Type B pancreatic cell (in vitro differentiated cells): ENCODE data around the gene BPHL. TPM values are rescaled to one million over a fixed set of nuclear protein-coding genes. Genes with fewer than 3 reads are reported as not detected.
"Not testable (repeated sequence)": the region's sequence is repeated elsewhere in the genome, so short reads cannot be mapped to it uniquely, and the experiment has no call there.

Experiments
- DNase-seq: peaks from one replicate; pipeline ENCODE4 v3.0.0; 2021; ENCODE audit warnings: mixed read lengths; ENCODE audit not compliant: unreplicated experiment; ENCODE audit errors: extremely low spot score
- H3K27ac Mint-ChIP-seq: 2 replicates; pipeline ENCODE4 v1.8.0; 2021; ENCODE audit warnings: mild to moderate bottlenecking, mixed read lengths
- H3K27me3 Mint-ChIP-seq: 2 replicates; pipeline ENCODE4 v1.8.0; 2021; ENCODE audit warnings: mixed read lengths
- H3K36me3 Mint-ChIP-seq: 2 replicates; pipeline ENCODE4 v1.8.0; 2021; ENCODE audit warnings: mixed read lengths
- H3K4me1 Mint-ChIP-seq: one replicate; pipeline ENCODE4 v1.8.0; 2021; ENCODE audit warnings: mixed read lengths; ENCODE audit not compliant: unreplicated experiment
- H3K4me3 Mint-ChIP-seq: 2 replicates; pipeline ENCODE4 v1.8.0; 2021; ENCODE audit warnings: mild to moderate bottlenecking, mixed read lengths
- H3K9me3 Mint-ChIP-seq: 2 replicates; pipeline ENCODE4 v1.8.0; 2021; ENCODE audit warnings: mixed read lengths
- total RNA-seq: library from RNA; stranded (reverse); gene quantifications from 2 replicates; pipeline ENCODE4 v1.2.1, GENCODE V29; 2021; ENCODE audit warnings: low replicate concordance
- TF ChIP-seq, protein P1 (sequence below): fragments of 200-600 bp; sonication (generic); conservative IDR thresholded peaks from 2 replicates; pipeline ENCODE4 v1.5.0; 2021; ENCODE audit warnings: antibody characterized with exemption, mild to moderate bottlenecking

BPHL gene
- total RNA-seq, 1 donor from 2014 or later, result 56.2 TPM

DNA sequence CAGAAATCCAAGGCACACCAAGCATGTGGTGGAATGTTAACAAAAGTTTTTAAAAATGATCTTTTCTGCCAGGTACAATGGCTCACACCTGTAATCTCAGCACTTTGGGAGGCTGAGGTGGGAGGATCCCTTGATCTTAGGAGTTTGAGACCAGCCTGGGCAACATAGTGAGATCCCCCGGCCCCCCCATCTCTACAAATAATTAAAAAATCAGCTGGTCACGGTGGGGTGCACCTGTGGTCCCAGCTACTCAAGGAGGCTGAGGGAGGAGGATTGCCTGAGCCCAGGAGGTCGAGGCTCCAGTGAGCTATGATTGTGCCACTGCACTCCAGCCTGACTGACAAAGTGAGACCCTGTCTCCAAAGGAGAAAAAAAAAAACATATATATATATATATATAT lies 42.2 kb upstream of the BPHL start:
- H3K27me3 Mint-ChIP-seq, result no peaks in the 10 kb centered on the region
- no peak overlapping the region for H3K27ac Mint-ChIP-seq
- no peaks in the 10 kb centered on the region for H3K9me3 Mint-ChIP-seq
- TF ChIP-seq, protein P1, sequence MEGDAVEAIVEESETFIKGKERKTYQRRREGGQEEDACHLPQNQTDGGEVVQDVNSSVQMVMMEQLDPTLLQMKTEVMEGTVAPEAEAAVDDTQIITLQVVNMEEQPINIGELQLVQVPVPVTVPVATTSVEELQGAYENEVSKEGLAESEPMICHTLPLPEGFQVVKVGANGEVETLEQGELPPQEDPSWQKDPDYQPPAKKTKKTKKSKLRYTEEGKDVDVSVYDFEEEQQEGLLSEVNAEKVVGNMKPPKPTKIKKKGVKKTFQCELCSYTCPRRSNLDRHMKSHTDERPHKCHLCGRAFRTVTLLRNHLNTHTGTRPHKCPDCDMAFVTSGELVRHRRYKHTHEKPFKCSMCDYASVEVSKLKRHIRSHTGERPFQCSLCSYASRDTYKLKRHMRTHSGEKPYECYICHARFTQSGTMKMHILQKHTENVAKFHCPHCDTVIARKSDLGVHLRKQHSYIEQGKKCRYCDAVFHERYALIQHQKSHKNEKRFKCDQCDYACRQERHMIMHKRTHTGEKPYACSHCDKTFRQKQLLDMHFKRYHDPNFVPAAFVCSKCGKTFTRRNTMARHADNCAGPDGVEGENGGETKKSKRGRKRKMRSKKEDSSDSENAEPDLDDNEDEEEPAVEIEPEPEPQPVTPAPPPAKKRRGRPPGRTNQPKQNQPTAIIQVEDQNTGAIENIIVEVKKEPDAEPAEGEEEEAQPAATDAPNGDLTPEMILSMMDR, result no peak
- H3K4me3 Mint-ChIP-seq, result no peak overlapping the region
- no peak for DNase-seq
- peaks cover 36% of the 10 kb centered on the region for H3K36me3 Mint-ChIP-seq
- H3K4me1 Mint-ChIP-seq, result no peaks in the 10 kb centered on the region

DNA sequence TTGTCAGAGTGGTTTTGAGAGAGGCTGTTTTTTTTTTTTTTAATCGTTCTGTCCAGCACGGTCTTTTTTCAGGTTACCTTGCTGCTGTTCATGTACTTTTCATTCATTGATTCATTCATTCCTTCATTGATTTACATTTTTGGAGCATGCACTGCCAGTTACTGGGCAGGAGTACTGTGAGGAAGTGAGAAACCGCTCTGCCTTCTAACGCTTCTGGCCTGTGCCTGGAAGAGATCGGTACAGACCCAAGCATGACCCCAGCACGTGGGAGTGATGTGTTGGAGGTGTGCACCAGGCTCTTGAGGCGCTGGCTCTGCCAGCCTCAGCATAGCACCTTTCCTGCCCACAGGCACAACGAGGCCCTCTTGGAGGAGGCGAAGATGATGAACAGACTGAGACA lies 41.1 kb upstream of the BPHL start:
- Mint-ChIP-seq H3K27ac (no peak overlapping the region), H3K36me3 (peaks cover 40% of the 10 kb centered on the region), H3K4me3 (no peak overlapping the region), H3K27me3 (no peaks in the 10 kb centered on the region), H3K9me3 (no peaks in the 10 kb centered on the region), H3K4me1 (no peaks in the 10 kb centered on the region)
- TF ChIP-seq, protein P1, result no peak
- DNase-seq, result no peak

GRCh38 chr6:3078952-3079351 lies 39.6 kb upstream of the BPHL start:
- H3K27me3 Mint-ChIP-seq, H3K4me3 Mint-ChIP-seq, DNase-seq, H3K4me1 Mint-ChIP-seq, H3K9me3 Mint-ChIP-seq, H3K27ac Mint-ChIP-seq: not testable (repeated sequence)
- H3K36me3 Mint-ChIP-seq, result peaks cover 49% of the 10 kb centered on the region

- no peak overlapping the region for H3K27ac Mint-ChIP-seq
- no peaks in the 10 kb centered on the region for H3K9me3 Mint-ChIP-seq
- no peak overlapping the region for H3K4me3 Mint-ChIP-seq
- TF ChIP-seq, protein P1, result no peak
- no peaks in the 10 kb centered on the region for H3K4me1 Mint-ChIP-seq
- peaks cover 53% of the 10 kb centered on the region for H3K36me3 Mint-ChIP-seq
- H3K27me3 Mint-ChIP-seq, result no peaks in the 10 kb centered on the region
- no peak for DNase-seq
Measured at GRCh38 chr6:3079682-3080081, 38.8 kb upstream of the BPHL start.

DNA sequence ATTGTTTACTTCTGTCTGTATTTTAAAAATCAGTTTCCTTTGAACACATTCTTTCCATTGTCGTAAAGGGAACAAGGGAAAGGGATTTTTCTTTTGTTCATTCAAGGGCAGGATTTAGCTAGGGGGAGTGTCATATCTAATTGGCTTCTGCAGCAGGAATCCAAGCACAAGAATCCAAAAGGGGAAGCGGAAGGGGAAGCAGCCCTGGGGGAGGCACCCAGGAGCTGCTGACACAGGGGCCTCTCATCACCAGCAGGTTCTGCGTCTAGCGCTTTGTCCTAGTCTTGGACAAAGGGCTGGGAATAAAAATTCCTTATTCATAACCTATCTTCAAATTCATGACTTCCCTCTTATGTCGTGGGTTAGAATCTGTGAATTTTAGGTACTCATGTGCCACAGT lies 36.6 kb upstream of the BPHL start:
- H3K27me3 Mint-ChIP-seq, result no peaks in the 10 kb centered on the region
- TF ChIP-seq, protein P1, result no peak
- peaks cover 63% of the 10 kb centered on the region for H3K36me3 Mint-ChIP-seq
- H3K4me1 Mint-ChIP-seq, result peaks cover 5% of the 10 kb centered on the region
- DNase-seq, result no peak
- no peak overlapping the region for H3K4me3 Mint-ChIP-seq
- H3K27ac Mint-ChIP-seq, result no peak overlapping the region
- H3K9me3 Mint-ChIP-seq, result no peaks in the 10 kb centered on the region

GRCh38 chr6:3085074-3085473 lies 33.4 kb upstream of the BPHL start:
- no peak for DNase-seq
- no peak overlapping the region for H3K4me3 Mint-ChIP-seq
- no peaks in the 10 kb centered on the region for H3K27me3 Mint-ChIP-seq
- H3K36me3 Mint-ChIP-seq, result peaks cover 54% of the 10 kb centered on the region
- peaks cover 20% of the 10 kb centered on the region for H3K4me1 Mint-ChIP-seq
- TF ChIP-seq, protein P1, result no peak
- no peaks in the 10 kb centered on the region for H3K9me3 Mint-ChIP-seq
- no peak overlapping the region for H3K27ac Mint-ChIP-seq
